ENCODE measurements around the gene NOS1AP.
"Not testable (repeated sequence)": the region's sequence is repeated elsewhere in the genome, so short reads cannot be mapped to it uniquely, and the experiment has no call there.

Gene NOS1AP

GRCh38 chr1:162069334-162070093 lies at the start of gene NOS1AP:
TSS of gene NOS1AP (plus strand) at chr1:162069691. CDS start at chr1:162070178, 487 bp downstream.
- in situ Hi-C loops (cut with MboI; ENCODE audit: low sequenced_read_pairs) = no loop called here

GRCh38 chr1:162020150-162020549 lies 49.3 kb upstream of the NOS1AP start:
- in situ Hi-C loops (cut with MboI; ENCODE audit: low sequenced_read_pairs) = loop anchor here (10.0 kb wide), 1 partner anchor 245 kb away; no protein-coding TSS in a partner anchor

- in situ Hi-C loops (cut with MboI; ENCODE audit: low sequenced_read_pairs) = loop anchor here (10.0 kb wide), 1 partner anchor 246 kb away; no protein-coding TSS in a partner anchor
Measured at GRCh38 chr1:162021124-162021523, 48.4 kb upstream of the NOS1AP start.

- in situ Hi-C loops (cut with MboI; ENCODE audit: low sequenced_read_pairs) = loop anchor here (10.0 kb wide), 1 partner anchor 248 kb away; no protein-coding TSS in a partner anchor
Measured at GRCh38 chr1:162022626-162023025, 46.9 kb upstream of the NOS1AP start.

- in situ Hi-C loops (cut with MboI; ENCODE audit: low sequenced_read_pairs) = loop anchor here (10.0 kb wide), 1 partner anchor 248 kb away; no protein-coding TSS in a partner anchor
Measured at GRCh38 chr1:162023181-162023546, 46.3 kb upstream of the NOS1AP start.

- in situ Hi-C loops (cut with MboI; ENCODE audit: low sequenced_read_pairs) = loop anchor here (10.0 kb wide), 1 partner anchor 249 kb away; no protein-coding TSS in a partner anchor
Measured at GRCh38 chr1:162023547-162024501, 45.7 kb upstream of the NOS1AP start, which contains the start of gene OLFML2B. TSS of gene OLFML2B (minus strand) at chr1:162023869. CDS start at chr1:162023430, 439 bp downstream.

- in situ Hi-C loops (cut with MboI; ENCODE audit: low sequenced_read_pairs) = loop anchor here (10.0 kb wide), 1 partner anchor 251 kb away; no protein-coding TSS in a partner anchor
Measured at GRCh38 chr1:162025541-162025940, 44.0 kb upstream of the NOS1AP start.

- in situ Hi-C loops (cut with MboI; ENCODE audit: low sequenced_read_pairs) = loop anchor here (10.0 kb wide), 1 partner anchor 252 kb away; no protein-coding TSS in a partner anchor
Measured at GRCh38 chr1:162026881-162027280, 42.6 kb upstream of the NOS1AP start.

GRCh38 chr1:162028726-162029125 lies 40.8 kb upstream of the NOS1AP start:
- in situ Hi-C loops (cut with MboI; ENCODE audit: low sequenced_read_pairs) = loop anchor here (10.0 kb wide), 1 partner anchor 254 kb away; no protein-coding TSS in a partner anchor

- in situ Hi-C loops (cut with MboI; ENCODE audit: low sequenced_read_pairs) = loop anchor here (10.0 kb wide), 1 partner anchor 254 kb away; no protein-coding TSS in a partner anchor
Measured at GRCh38 chr1:162029157-162029556, 40.3 kb upstream of the NOS1AP start.

GRCh38 chr1:162030759-162031280 lies 38.7 kb upstream of the NOS1AP start:
- in situ Hi-C loops (cut with MboI; ENCODE audit: low sequenced_read_pairs) = no loop called here

GRCh38 chr1:162033428-162033827 lies 36.1 kb upstream of the NOS1AP start:
- in situ Hi-C loops (cut with MboI; ENCODE audit: low sequenced_read_pairs) = no loop called here

- in situ Hi-C loops (cut with MboI; ENCODE audit: low sequenced_read_pairs) = no loop called here
Measured at GRCh38 chr1:162035241-162035640, 34.2 kb upstream of the NOS1AP start.

GRCh38 chr1:162036163-162036562 lies 33.3 kb upstream of the NOS1AP start:
- in situ Hi-C loops (cut with MboI; ENCODE audit: low sequenced_read_pairs) = no loop called here

GRCh38 chr1:162038624-162039023 lies 30.9 kb upstream of the NOS1AP start:
- in situ Hi-C loops (cut with MboI; ENCODE audit: low sequenced_read_pairs) = no loop called here

GRCh38 chr1:162040001-162040400 lies 29.5 kb upstream of the NOS1AP start:
- in situ Hi-C loops (cut with MboI; ENCODE audit: low sequenced_read_pairs) = loop anchor here (10.0 kb wide), 1 partner anchor 245 kb away; no protein-coding TSS in a partner anchor

- in situ Hi-C loops (cut with MboI; ENCODE audit: low sequenced_read_pairs) = loop anchor here (10.0 kb wide), 1 partner anchor 246 kb away; no protein-coding TSS in a partner anchor
Measured at GRCh38 chr1:162040657-162041056, 28.8 kb upstream of the NOS1AP start.

GRCh38 chr1:162042361-162042760 lies 27.1 kb upstream of the NOS1AP start:
- in situ Hi-C loops (cut with MboI; ENCODE audit: low sequenced_read_pairs) = loop anchor here (10.0 kb wide), 1 partner anchor 248 kb away; no protein-coding TSS in a partner anchor

GRCh38 chr1:162046921-162047320 lies 22.6 kb upstream of the NOS1AP start:
- in situ Hi-C loops (cut with MboI; ENCODE audit: low sequenced_read_pairs) = loop anchor here (10.0 kb wide), 1 partner anchor 252 kb away; no protein-coding TSS in a partner anchor

GRCh38 chr1:162053949-162054348 lies 15.5 kb upstream of the NOS1AP start:
- in situ Hi-C loops (cut with MboI; ENCODE audit: low sequenced_read_pairs) = not testable (repeated sequence)
